Measurements from ENCODE around the gene NR2C2AP.

- no peak for TF ChIP-seq MXI1 (IDR thresholded peaks at IDR 0.05; ENCODE audit: borderline replicate concordance, low read depth, low read length)
- no peak for TF ChIP-seq REST (IDR thresholded peaks at IDR 0.05; ENCODE audit: borderline replicate concordance in 1 of 2, low read depth in 1 of 2, low read length in 2 of 2)
- TF ChIP-seq CREB1 (IDR thresholded peaks at IDR 0.05): no peak
- no peak for TF ChIP-seq CREB1 (CRISPR knock-in tag; IDR thresholded peaks at IDR 0.05)
Observed at GRCh38 chr19:19170873-19171672, 32.1 kb downstream of the NR2C2AP start.

Data from HepG2 (cell line).